K562 (cell line): ENCODE measurements around the gene RPTOR. TPM values are rescaled to one million over a fixed set of nuclear protein-coding genes. Genes with fewer than 3 reads are reported as not detected.

Experiments
- DIDO1 ChIP-seq: fragments of 450-650 bp; IDR thresholded peaks from 2 replicates; pipeline ENCODE4 v1.6.1; 2016; ENCODE audit warnings: low read depth, missing biosample characterization, missing genetic modification characterization
- DPF2 ChIP-seq: fragments of 450-650 bp; IDR thresholded peaks from 2 replicates; pipeline ENCODE4 v1.6.1; 2016
- GABPB2 ChIP-seq: fragments of 250-450 bp; sonication (Bioruptor Pico); conservative IDR thresholded peaks from 2 replicates; pipeline ENCODE4 v1.5.1; 2021; ENCODE audit warnings: mild to moderate bottlenecking
- HDAC2 ChIP-seq: fragments of 450-650 bp; IDR thresholded peaks from 2 replicates; pipeline ENCODE4 v1.6.1; 2016; ENCODE audit warnings: mild to moderate bottlenecking
- IRF1 ChIP-seq: sonication (generic); formaldehyde crosslinking; IDR thresholded peaks from 2 replicates; pipeline ENCODE4 v1.8.0; 2022; ENCODE audit warnings: missing genetic modification reagents, mild to moderate bottlenecking, borderline replicate concordance
- NUFIP1 ChIP-seq: fragments of 450-650 bp; IDR thresholded peaks from 2 replicates; pipeline ENCODE4 v1.6.1; 2018; ENCODE audit not compliant: partially characterized antibody
- POLR2B ChIP-seq: fragments of 450-650 bp; IDR thresholded peaks from 2 replicates; pipeline ENCODE4 v1.6.1; 2018; ENCODE audit warnings: low read depth; ENCODE audit not compliant: partially characterized antibody
- RHOXF2B ChIP-seq: fragments of 250-450 bp; sonication (Bioruptor Pico); conservative IDR thresholded peaks from 2 replicates; pipeline ENCODE4 v1.5.1; 2021
- SIRT6 ChIP-seq: IDR thresholded peaks from one replicate; pipeline ENCODE4 v1.6.1; 2012; ENCODE audit warnings: low read depth, mild to moderate bottlenecking, control low read depth, inconsistent platforms, low read length, moderate library complexity
- ZNF121 ChIP-seq: sonication (generic); formaldehyde crosslinking; conservative IDR thresholded peaks from 2 replicates; pipeline ENCODE4 v1.8.0; 2022; ENCODE audit warnings: missing genetic modification reagents
- ZNF263 ChIP-seq: sonication (generic); formaldehyde crosslinking; IDR thresholded peaks from 2 replicates; pipeline ENCODE4 v1.8.0; 2022; ENCODE audit warnings: mild to moderate bottlenecking, missing genetic modification reagents, borderline replicate concordance
- ZNF830 ChIP-seq: fragments of 250-450 bp; sonication (Bioruptor Pico); IDR thresholded peaks from 2 replicates; pipeline ENCODE4 v1.5.0; 2021; ENCODE audit warnings: mild to moderate bottlenecking
- polyA plus RNA-seq, 8 experiments: library from polyadenylated mRNA; depleted of rRNA in 4 of 8; stranded (reverse) in 5 of 8; unstranded in 3 of 8; fragments of >200 nt; fragmentation: Nextera tagmentation in 2 of 8; fragmentation: Illumina TruSeq in 1 of 8; extraction: Ambion mirVana in 2 of 8; extraction: Trizol in 1 of 8; gene quantifications; 2 replicates each; pipeline versions ENCODE4 v1.2.1 to v1.2.3, GENCODE V29; 2011 to 2014; ENCODE audit warnings: inconsistent platforms in 1 of 8, missing spikeins in 1 of 8
- total RNA-seq, 7 experiments: library from RNA; depleted of rRNA in 6 of 7; stranded (reverse); fragments of >200 nt in 6 of 7; fragmentation: Illumina TruSeq in 2 of 7; extraction: Trizol in 2 of 7; gene quantifications; 2 replicates each; pipeline versions ENCODE4 v1.2.1 to v1.2.3, GENCODE V29; 2011 to 2021; ENCODE audit warnings: low replicate concordance in 1 of 7
- TF ChIP-seq, protein P1 (sequence below): fragments of 250-450 bp; sonication (Bioruptor Pico); IDR thresholded peaks from 2 replicates; pipeline ENCODE4 v1.8.0; 2021; ENCODE audit warnings: moderate library complexity, mild to moderate bottlenecking, inconsistent platforms
- TF ChIP-seq, protein P2 (sequence below): fragments of 450-650 bp; formaldehyde crosslinking; IDR thresholded peaks from 2 replicates; pipeline ENCODE4 v1.4.0; 2020; ENCODE audit warnings: mild to moderate bottlenecking, mixed read lengths
- TF ChIP-seq, protein P3 (sequence below): fragments of 250-450 bp; sonication (Bioruptor Pico); IDR thresholded peaks from 2 replicates; pipeline ENCODE4 v1.4.0; 2020; ENCODE audit warnings: mild to moderate bottlenecking, moderate library complexity, borderline replicate concordance

The RPTOR gene
- total and polyA plus RNA-seq, 9 of the 15 experiments (the other 6 are each of a cell fraction or from before 2014, with no cell fraction given) = 0.24 to 54.1 (median 10.2) TPM

- TF ChIP-seq, protein P1, sequence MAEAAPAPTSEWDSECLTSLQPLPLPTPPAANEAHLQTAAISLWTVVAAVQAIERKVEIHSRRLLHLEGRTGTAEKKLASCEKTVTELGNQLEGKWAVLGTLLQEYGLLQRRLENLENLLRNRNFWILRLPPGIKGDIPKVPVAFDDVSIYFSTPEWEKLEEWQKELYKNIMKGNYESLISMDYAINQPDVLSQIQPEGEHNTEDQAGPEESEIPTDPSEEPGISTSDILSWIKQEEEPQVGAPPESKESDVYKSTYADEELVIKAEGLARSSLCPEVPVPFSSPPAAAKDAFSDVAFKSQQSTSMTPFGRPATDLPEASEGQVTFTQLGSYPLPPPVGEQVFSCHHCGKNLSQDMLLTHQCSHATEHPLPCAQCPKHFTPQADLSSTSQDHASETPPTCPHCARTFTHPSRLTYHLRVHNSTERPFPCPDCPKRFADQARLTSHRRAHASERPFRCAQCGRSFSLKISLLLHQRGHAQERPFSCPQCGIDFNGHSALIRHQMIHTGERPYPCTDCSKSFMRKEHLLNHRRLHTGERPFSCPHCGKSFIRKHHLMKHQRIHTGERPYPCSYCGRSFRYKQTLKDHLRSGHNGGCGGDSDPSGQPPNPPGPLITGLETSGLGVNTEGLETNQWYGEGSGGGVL (CRISPR knock-in tag) = no peak
- no peak for TF ChIP-seq ZNF121 (CRISPR knock-in tag)
- TF ChIP-seq ZNF830 (CRISPR knock-in tag) = no peak
- peak; percentile 87 for TF ChIP-seq DPF2
- no peak for TF ChIP-seq RHOXF2B
- peak; percentile 37; the same call in 1 of the 2 replicates for TF ChIP-seq ZNF263 (CRISPR knock-in tag)
- TF ChIP-seq POLR2B = peak; percentile 79
- TF ChIP-seq IRF1 = no peak
- no peak for TF ChIP-seq GABPB2 (CRISPR knock-in tag)
- TF ChIP-seq DIDO1 = peak; percentile 33; the same call in 1 of the 2 replicates
- peak; percentile 72; the same call in 1 of the 2 replicates for TF ChIP-seq HDAC2
- TF ChIP-seq NUFIP1 = no peak
- no peak for TF ChIP-seq SIRT6
- TF ChIP-seq, protein P2, sequence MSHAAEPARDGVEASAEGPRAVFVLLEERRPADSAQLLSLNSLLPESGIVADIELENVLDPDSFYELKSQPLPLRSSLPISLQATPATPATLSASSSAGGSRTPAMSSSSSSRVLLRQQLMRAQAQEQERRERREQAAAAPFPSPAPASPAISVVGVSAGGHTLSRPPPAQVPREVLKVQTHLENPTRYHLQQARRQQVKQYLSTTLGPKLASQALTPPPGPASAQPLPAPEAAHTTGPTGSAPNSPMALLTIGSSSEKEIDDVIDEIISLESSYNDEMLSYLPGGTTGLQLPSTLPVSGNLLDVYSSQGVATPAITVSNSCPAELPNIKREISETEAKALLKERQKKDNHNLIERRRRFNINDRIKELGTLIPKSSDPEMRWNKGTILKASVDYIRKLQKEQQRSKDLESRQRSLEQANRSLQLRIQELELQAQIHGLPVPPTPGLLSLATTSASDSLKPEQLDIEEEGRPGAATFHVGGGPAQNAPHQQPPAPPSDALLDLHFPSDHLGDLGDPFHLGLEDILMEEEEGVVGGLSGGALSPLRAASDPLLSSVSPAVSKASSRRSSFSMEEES = no peak
- TF ChIP-seq, protein P3, sequence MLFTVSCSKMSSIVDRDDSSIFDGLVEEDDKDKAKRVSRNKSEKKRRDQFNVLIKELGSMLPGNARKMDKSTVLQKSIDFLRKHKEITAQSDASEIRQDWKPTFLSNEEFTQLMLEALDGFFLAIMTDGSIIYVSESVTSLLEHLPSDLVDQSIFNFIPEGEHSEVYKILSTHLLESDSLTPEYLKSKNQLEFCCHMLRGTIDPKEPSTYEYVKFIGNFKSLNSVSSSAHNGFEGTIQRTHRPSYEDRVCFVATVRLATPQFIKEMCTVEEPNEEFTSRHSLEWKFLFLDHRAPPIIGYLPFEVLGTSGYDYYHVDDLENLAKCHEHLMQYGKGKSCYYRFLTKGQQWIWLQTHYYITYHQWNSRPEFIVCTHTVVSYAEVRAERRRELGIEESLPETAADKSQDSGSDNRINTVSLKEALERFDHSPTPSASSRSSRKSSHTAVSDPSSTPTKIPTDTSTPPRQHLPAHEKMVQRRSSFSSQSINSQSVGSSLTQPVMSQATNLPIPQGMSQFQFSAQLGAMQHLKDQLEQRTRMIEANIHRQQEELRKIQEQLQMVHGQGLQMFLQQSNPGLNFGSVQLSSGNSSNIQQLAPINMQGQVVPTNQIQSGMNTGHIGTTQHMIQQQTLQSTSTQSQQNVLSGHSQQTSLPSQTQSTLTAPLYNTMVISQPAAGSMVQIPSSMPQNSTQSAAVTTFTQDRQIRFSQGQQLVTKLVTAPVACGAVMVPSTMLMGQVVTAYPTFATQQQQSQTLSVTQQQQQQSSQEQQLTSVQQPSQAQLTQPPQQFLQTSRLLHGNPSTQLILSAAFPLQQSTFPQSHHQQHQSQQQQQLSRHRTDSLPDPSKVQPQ (CRISPR knock-in tag) = no peak
Measured at GRCh38 chr17:80832888-80833583, 288.4 kb downstream of the RPTOR start (continued).
